IMR-90 (cell line): ENCODE data around the gene C20orf202. TPM values are rescaled to one million over a fixed set of nuclear protein-coding genes. Genes with fewer than 3 reads are reported as not detected.

Experiments used
- ATAC-seq: fragments of 200-7000 bp; cut with Tn5 transposase; 2 replicates; pipeline ENCODE4 v1.9.1; 2020; ENCODE audit warnings: low read depth, mild to moderate bottlenecking, moderate library complexity
- BruUV-seq: library from RNA; stranded (reverse); fragments of 400-500 nt; replicated peaks from 2 replicates; lab custom pipeline; 2021; lab: Mats Ljungman, UMichigan
- CTCF ChIA-PET: fragments of 300-600 bp; formaldehyde crosslinking; extraction: SDS; loops from one replicate; lab custom pipeline; 2021; ENCODE audit warnings: antibody characterized with exemption; lab: Yijun Ruan, JAX
- POLR2A ChIA-PET: fragments of 300-600 bp; sonication (Branson Sonifier 250); formaldehyde crosslinking; loops from one replicate; lab custom pipeline; 2022; ENCODE audit warnings: antibody characterized with exemption; ENCODE audit not compliant: unreplicated experiment; lab: Charles Lee
- DNase-seq: peaks from one replicate; pipeline ENCODE4 v3.0.0; 2013
- H2AFZ ChIP-seq: replicated peaks from 2 replicates; pipeline ENCODE3; 2013; ENCODE audit warnings: low read length, mild to moderate bottlenecking; ENCODE audit not compliant: poor library complexity
- H2AK5ac ChIP-seq: 2 replicates; pipeline ENCODE4 v1.6.1; 2013; ENCODE audit warnings: low read depth, low read length, inconsistent platforms
- H2AK9ac ChIP-seq: replicated peaks from 2 replicates; pipeline ENCODE3; 2013; ENCODE audit warnings: mild to moderate bottlenecking, low read depth, low read length, moderate library complexity; ENCODE audit not compliant: poor library complexity
- H2BK120ac ChIP-seq: 2 replicates; pipeline ENCODE4 v1.6.1; 2013; ENCODE audit warnings: low read depth, low read length, inconsistent platforms
- H2BK15ac ChIP-seq: 3 replicates; pipeline ENCODE4 v1.6.1; 2013; ENCODE audit warnings: low read depth, low read length, inconsistent platforms
- H2BK20ac ChIP-seq: 2 replicates; pipeline ENCODE4 v1.6.1; 2013; ENCODE audit warnings: low read depth, mild to moderate bottlenecking, inconsistent platforms, low read length, moderate library complexity
- H2BK5ac ChIP-seq: 2 replicates; pipeline ENCODE4 v1.6.1; 2013; ENCODE audit warnings: mild to moderate bottlenecking, low read depth, low read length, inconsistent platforms; ENCODE audit not compliant: poor library complexity, severe bottlenecking
- H3K14ac ChIP-seq: replicated peaks from 2 replicates; pipeline ENCODE4 v1.6.1; 2013; ENCODE audit warnings: low read depth, low read length, inconsistent platforms
- H3K18ac ChIP-seq: 2 replicates; pipeline ENCODE4 v1.6.1; 2013; ENCODE audit warnings: low read depth, low read length, control low read depth
- H3K23ac ChIP-seq: 2 replicates; pipeline ENCODE4 v1.6.1; 2013; ENCODE audit warnings: low read depth, low read length, inconsistent platforms
- H3K27ac ChIP-seq: 2 replicates; pipeline ENCODE4 v1.5.1; 2013; ENCODE audit warnings: mild to moderate bottlenecking, control low read depth, low read length; ENCODE audit not compliant: insufficient read depth
- H3K27me3 ChIP-seq: 2 replicates; pipeline ENCODE4 v1.6.1; 2013; ENCODE audit warnings: low read length; ENCODE audit not compliant: control insufficient read depth, insufficient read depth
- H3K36me3 ChIP-seq: 2 replicates; pipeline ENCODE4 v1.6.1; 2013; ENCODE audit warnings: low read length, mixed read lengths; ENCODE audit not compliant: control insufficient read depth, insufficient read depth
- H3K4ac ChIP-seq: 2 replicates; pipeline ENCODE4 v1.6.1; 2013; ENCODE audit warnings: low read depth, low read length, inconsistent platforms
- H3K4me1 ChIP-seq: 2 replicates; pipeline ENCODE4 v1.6.1; 2013; ENCODE audit warnings: low read length, mixed read lengths; ENCODE audit not compliant: control insufficient read depth, insufficient read depth
- H3K4me2 ChIP-seq: 2 replicates; pipeline ENCODE4 v1.6.1; 2013; ENCODE audit warnings: low read depth, mild to moderate bottlenecking, control low read depth, low read length, moderate library complexity
- H3K4me3 ChIP-seq: 2 replicates; pipeline ENCODE4 v1.5.1; 2013; ENCODE audit warnings: low read depth, mild to moderate bottlenecking, control low read depth, low read length, moderate library complexity; ENCODE audit not compliant: insufficient read depth
- H3K56ac ChIP-seq: 2 replicates; pipeline ENCODE4 v1.6.1; 2013; ENCODE audit warnings: low read length, inconsistent platforms; ENCODE audit not compliant: insufficient read depth; ENCODE audit errors: extremely low read depth
- H3K79me1 ChIP-seq, 2 experiments: 2 replicates each; pipeline ENCODE4 v1.6.1; 2013; ENCODE audit warnings: low read length in 2 of 2, inconsistent platforms in 1 of 2, low read depth in 1 of 2
- H3K9ac ChIP-seq: 2 replicates; pipeline ENCODE4 v1.6.1; 2013; ENCODE audit warnings: low read depth, low read length, control low read depth
- H3K9me1 ChIP-seq: 2 replicates; pipeline ENCODE4 v1.6.1; 2013; ENCODE audit warnings: low read length, inconsistent platforms; ENCODE audit not compliant: insufficient read depth
- H3K9me3 ChIP-seq: 2 replicates; pipeline ENCODE4 v1.6.1; 2013; ENCODE audit warnings: low read length; ENCODE audit not compliant: control insufficient read depth, insufficient read depth
- H4K20me1 ChIP-seq: 2 replicates; pipeline ENCODE4 v1.6.1; 2013; ENCODE audit warnings: low read length, inconsistent platforms; ENCODE audit not compliant: insufficient read depth
- H4K5ac ChIP-seq: 2 replicates; pipeline ENCODE4 v1.6.1; 2013; ENCODE audit warnings: mild to moderate bottlenecking, low read depth, low read length, control low read depth
- H4K8ac ChIP-seq, 2 experiments: 2 replicates each; pipeline ENCODE4 v1.6.1; 2013; ENCODE audit warnings: low read depth in 2 of 2, low read length in 2 of 2, control low read depth in 1 of 2, inconsistent platforms in 1 of 2
- H4K91ac ChIP-seq: 2 replicates; pipeline ENCODE4 v1.6.1; 2013; ENCODE audit warnings: low read depth, low read length, inconsistent platforms; ENCODE audit not compliant: insufficient read depth
- BHLHE40 ChIP-seq: fragments of 150-350 bp; IDR thresholded peaks from 2 replicates; pipeline ENCODE4 v1.6.1; 2016; ENCODE audit warnings: mild to moderate bottlenecking, low read depth, low read length
- CEBPB ChIP-seq: IDR thresholded peaks from 2 replicates; pipeline ENCODE4 v1.6.1; 2012; ENCODE audit warnings: low read depth, low read length, improper control_type of control experiment
- CHD1 ChIP-seq: IDR thresholded peaks from 2 replicates; pipeline ENCODE4 v1.6.1; 2012; ENCODE audit warnings: low read depth, low read length, improper control_type of control experiment
- MAFK ChIP-seq: IDR thresholded peaks from 2 replicates; pipeline ENCODE4 v1.6.1; 2012; ENCODE audit warnings: low read depth, low read length, improper control_type of control experiment
- MAZ ChIP-seq: IDR thresholded peaks from 2 replicates; pipeline ENCODE4 v1.6.1; 2012; ENCODE audit warnings: low read depth, mild to moderate bottlenecking, low read length, improper control_type of control experiment, moderate library complexity, borderline replicate concordance
- MXI1 ChIP-seq: IDR thresholded peaks from 2 replicates; pipeline ENCODE4 v1.6.1; 2012; ENCODE audit warnings: low read depth, mild to moderate bottlenecking, low read length, moderate library complexity, borderline replicate concordance
- NFE2L2 ChIP-seq: fragments of 150-350 bp; IDR thresholded peaks from 2 replicates; pipeline ENCODE4 v1.6.1; 2016; ENCODE audit warnings: low read depth, mild to moderate bottlenecking, low read length
- POLR2A ChIP-seq: IDR thresholded peaks from 2 replicates; pipeline ENCODE4 v1.6.1; 2012; ENCODE audit warnings: mild to moderate bottlenecking, low read depth, low read length
- RAD21 ChIP-seq: IDR thresholded peaks from 2 replicates; pipeline ENCODE4 v1.6.1; 2012; ENCODE audit warnings: low read length, improper control_type of control experiment
- RCOR1 ChIP-seq: IDR thresholded peaks from 2 replicates; pipeline ENCODE4 v1.6.1; 2012; ENCODE audit warnings: mild to moderate bottlenecking, low read length, improper control_type of control experiment; ENCODE audit not compliant: insufficient replicate concordance
- RFX5 ChIP-seq: IDR thresholded peaks from 2 replicates; pipeline ENCODE4 v1.8.0; 2012; ENCODE audit warnings: low read depth, mild to moderate bottlenecking, low read length, moderate library complexity
- SMC3 ChIP-seq: fragments of 150-350 bp; IDR thresholded peaks from 2 replicates; pipeline ENCODE4 v1.6.1; 2016; ENCODE audit warnings: low read depth, mild to moderate bottlenecking, antibody characterized with exemption, low read length, moderate library complexity
- USF2 ChIP-seq: fragments of 150-350 bp; IDR thresholded peaks from 2 replicates; pipeline ENCODE4 v1.6.1; 2017; ENCODE audit warnings: mild to moderate bottlenecking, antibody characterized with exemption, low read length, low read depth
- WGBS, 2 experiments: methylation state at CpG; one replicate each; pipeline versions ENCODE4 v1.1.5 to v1.1.7; 2013; ENCODE audit warnings: missing lambda C conversion rate in 2 of 2; ENCODE audit not compliant: insufficient read length in 1 of 2; ENCODE audit errors: extremely low coverage in 2 of 2; 5-methylcytosine and 5-hydroxymethylcytosine counted together
- dilution Hi-C: fragments of 300-500 bp; cut with HindIII; formaldehyde crosslinking; loops from one replicate; pipeline ENCODE4 v1.14.3; 2018; ENCODE audit warnings: low sequenced_read_pairs; ENCODE audit not compliant: unreplicated experiment
- in situ Hi-C: fragments of 300-500 bp; cut with MboI; formaldehyde crosslinking; loops from 3 replicates; pipeline ENCODE4 v1.14.3; 2019; ENCODE audit warnings: low sequenced_read_pairs, inconsistent platforms, mixed read lengths
- intact Hi-C: fragments of 100-400 bp; cut with micrococcal nuclease; formaldehyde crosslinking; loops from 2 replicates; pipeline ENCODE4 v1.10.0; 2022
- polyA plus RNA-seq, 3 experiments: library from polyadenylated mRNA; depleted of rRNA; stranded (reverse); fragments of >200 nt; gene quantifications; 2 replicates each; pipeline ENCODE4 v1.2.3, GENCODE V29; 2012; ENCODE audit warnings: low replicate concordance in 1 of 3
- total RNA-seq: library from RNA; depleted of rRNA; stranded (reverse); fragments of >200 nt; gene quantifications from 2 replicates; pipeline ENCODE4 v1.2.3, GENCODE V29; 2012
- TF ChIP-seq, protein P1 (sequence below): conservative IDR thresholded peaks from 2 replicates; pipeline ENCODE4 v1.5.1; 2012; ENCODE audit warnings: mild to moderate bottlenecking, low read depth, low read length, improper control_type of control experiment

C20orf202 gene
- total and polyA plus RNA-seq, 2 of the 4 experiments (the other 2 are of a cell fraction): not detected

GRCh38 chr20:1173698-1174097 lies 29.6 kb upstream of the C20orf202 start:
- H2BK5ac ChIP-seq: no peak overlapping the region
- H3K4me2 ChIP-seq: no peak overlapping the region
- no peak overlapping the region for H4K5ac ChIP-seq
- ATAC-seq: no peak
- no peak overlapping the region for H3K4me3 ChIP-seq
- H2BK120ac ChIP-seq: no peak overlapping the region
- H2AK9ac ChIP-seq: no peak overlapping the region
- H2BK20ac ChIP-seq: no peak overlapping the region
- no peaks in the 10 kb centered on the region for H3K9me3 ChIP-seq
- H3K36me3 ChIP-seq: peaks cover 20% of the 10 kb centered on the region
- dilution Hi-C loops: no loop called here
- no peaks in the 10 kb centered on the region for H3K27me3 ChIP-seq
- H3K14ac ChIP-seq: no peak overlapping the region
- peaks cover 17% of the 10 kb centered on the region; the same call in 1 of the 2 replicates for H4K20me1 ChIP-seq
- H4K8ac ChIP-seq: no peak overlapping the region
- WGBS, 2 experiments: no CpG with 5 or more reads among the region's 4 CpGs
- no peak overlapping the region for H3K18ac ChIP-seq
- no peak overlapping the region for H2AFZ ChIP-seq
- H4K91ac ChIP-seq: no peak overlapping the region
- in situ Hi-C loops: no loop called here
- no peak overlapping the region for H3K4ac ChIP-seq
- H3K79me1 ChIP-seq: no peaks in the 10 kb centered on the region
- no peak for DNase-seq
- H2BK15ac ChIP-seq: no peak overlapping the region
- peaks cover 24% of the 10 kb centered on the region for H3K9me1 ChIP-seq
- no peak overlapping the region for H3K23ac ChIP-seq
- no peak for TF ChIP-seq MAZ
- TF ChIP-seq RAD21: no peak
- TF ChIP-seq BHLHE40: no peak
- TF ChIP-seq RFX5: no peak
- TF ChIP-seq SMC3: no peak
- no peak for TF ChIP-seq POLR2A
- no peak for TF ChIP-seq USF2
- TF ChIP-seq RCOR1: no peak
- TF ChIP-seq, protein P1, sequence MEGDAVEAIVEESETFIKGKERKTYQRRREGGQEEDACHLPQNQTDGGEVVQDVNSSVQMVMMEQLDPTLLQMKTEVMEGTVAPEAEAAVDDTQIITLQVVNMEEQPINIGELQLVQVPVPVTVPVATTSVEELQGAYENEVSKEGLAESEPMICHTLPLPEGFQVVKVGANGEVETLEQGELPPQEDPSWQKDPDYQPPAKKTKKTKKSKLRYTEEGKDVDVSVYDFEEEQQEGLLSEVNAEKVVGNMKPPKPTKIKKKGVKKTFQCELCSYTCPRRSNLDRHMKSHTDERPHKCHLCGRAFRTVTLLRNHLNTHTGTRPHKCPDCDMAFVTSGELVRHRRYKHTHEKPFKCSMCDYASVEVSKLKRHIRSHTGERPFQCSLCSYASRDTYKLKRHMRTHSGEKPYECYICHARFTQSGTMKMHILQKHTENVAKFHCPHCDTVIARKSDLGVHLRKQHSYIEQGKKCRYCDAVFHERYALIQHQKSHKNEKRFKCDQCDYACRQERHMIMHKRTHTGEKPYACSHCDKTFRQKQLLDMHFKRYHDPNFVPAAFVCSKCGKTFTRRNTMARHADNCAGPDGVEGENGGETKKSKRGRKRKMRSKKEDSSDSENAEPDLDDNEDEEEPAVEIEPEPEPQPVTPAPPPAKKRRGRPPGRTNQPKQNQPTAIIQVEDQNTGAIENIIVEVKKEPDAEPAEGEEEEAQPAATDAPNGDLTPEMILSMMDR: no peak
- TF ChIP-seq CHD1: no peak
- TF ChIP-seq CEBPB: no peak
- TF ChIP-seq MXI1: no peak
- no peak for TF ChIP-seq NFE2L2
- no peak for TF ChIP-seq MAFK
- no TSS peak for BruUV-seq
- no peak overlapping the region for H3K27ac ChIP-seq
- intact Hi-C loops: no loop called here
- CTCF ChIA-PET: no interaction called here
- no peak overlapping the region for H3K56ac ChIP-seq
- H3K9ac ChIP-seq: no peak overlapping the region
- H2AK5ac ChIP-seq: no peak overlapping the region
- H3K4me1 ChIP-seq: no peaks in the 10 kb centered on the region
- POLR2A ChIA-PET: no interaction called here
